Measurements from ENCODE around the gene LSAMP.

- TF ChIP-seq ZBTB33 (CRISPR knock-in tag; IDR thresholded peaks at IDR 0.05) (no peak), CTCF (CRISPR knock-in tag; IDR thresholded peaks at IDR 0.05) (no peak), HDAC6 (IDR thresholded peaks at IDR 0.05; ENCODE audit: low read depth, low read length) (no peak), ARNT (IDR thresholded peaks at IDR 0.05) (no peak), ZBTB20 (CRISPR knock-in tag; IDR thresholded peaks at IDR 0.05; ENCODE audit: borderline replicate concordance, low read depth) (no peak), ZBTB14 (CRISPR knock-in tag; IDR thresholded peaks at IDR 0.05) (no peak), ATF4 (CRISPR knock-in tag; IDR thresholded peaks at IDR 0.05) (no peak), AFF4 (CRISPR knock-in tag; IDR thresholded peaks at IDR 0.05) (no peak), SIN3A (IDR thresholded peaks at IDR 0.05; ENCODE audit: borderline replicate concordance, low read depth, low read length) (no peak)
These were observed 332.6 kb downstream of the LSAMP start for GRCh38 chr3:116112696-116113095.

Data from HepG2 (cell line).